ENCODE data around the gene NACA2.

DNA sequence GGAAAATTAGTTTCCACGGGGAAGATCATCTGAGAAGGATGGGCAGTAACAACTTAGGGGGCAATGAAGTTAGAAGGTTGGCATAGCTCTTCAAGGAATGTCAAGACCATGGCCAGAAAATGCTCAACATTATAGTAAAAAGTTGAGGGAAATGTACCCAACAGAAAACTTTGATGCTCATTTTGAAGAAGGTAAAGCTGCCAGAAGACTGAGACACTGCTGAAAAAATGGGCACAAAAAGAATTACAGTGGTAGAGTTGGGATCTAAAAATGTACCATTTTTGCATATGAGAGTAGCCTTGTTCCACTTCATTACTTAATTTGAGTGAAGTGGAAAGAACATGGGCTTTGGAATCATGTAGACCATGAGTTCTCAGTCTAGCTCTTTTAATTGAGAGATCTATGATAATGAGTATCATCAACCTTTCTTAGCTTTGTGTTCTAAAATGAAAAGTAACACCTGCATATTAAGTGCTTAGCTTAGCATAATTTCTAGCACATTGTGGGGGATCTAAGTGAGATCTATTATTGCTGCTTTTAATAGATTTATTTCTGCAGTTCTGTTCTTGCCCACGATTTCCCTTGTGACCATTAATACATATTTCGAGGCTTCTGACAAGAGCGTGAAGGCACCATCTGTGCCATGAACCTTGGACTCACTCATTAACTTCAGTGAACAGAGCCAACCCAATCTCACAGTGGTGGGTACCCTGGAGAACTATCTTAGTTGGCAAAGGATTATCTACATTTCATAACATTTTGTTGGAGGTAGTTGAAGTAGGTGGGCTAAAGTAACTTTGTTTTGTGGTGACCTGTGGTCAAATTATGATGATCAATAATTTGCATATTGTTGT, 3.0 kb downstream of the NACA2 start:
- TF ChIP-seq CTCF (IDR thresholded peaks at IDR 0.05) = no peak
- no peak for TF ChIP-seq POLR2AphosphoS5 (IDR thresholded peaks at IDR 0.05)
- no peak for TF ChIP-seq POLR2A (IDR thresholded peaks at IDR 0.05)
